AG08395 (cell line): ENCODE data around the gene RSKR.
"Not testable (repeated sequence)": the region's sequence is repeated elsewhere in the genome, so short reads cannot be mapped to it uniquely, and the experiment has no call there.

Experiments used
- DNase-seq: peaks from one replicate; pipeline ENCODE4 v3.0.0; 2012; ENCODE audit warnings: mixed read lengths, low spot score

Gene RSKR

GRCh38 chr17:28613931-28614381, at the start of gene RSKR:
TSS of gene RSKR (minus strand) at chr17:28614185. CDS start at chr17:28614161, 24 bp downstream.
- DNase-seq = no peak

- no peak for DNase-seq
Measured at GRCh38 chr17:28663723-28664122, 49.7 kb upstream of the RSKR start.

- DNase-seq = no peak
Measured at GRCh38 chr17:28662527-28662829, 48.5 kb upstream of the RSKR start.

GRCh38 chr17:28661635-28662526, 47.9 kb upstream of the RSKR start, which contains the start of the genes SDF2 and SUPT6H:
TSS of gene SDF2 (minus strand) at chr17:28661906. CDS start at chr17:28661876, 30 bp downstream.
TSS of gene SUPT6H (plus strand) at chr17:28662205. CDS start at chr17:28673402, 11,197 bp downstream.
- peak; percentile 95 for DNase-seq

- not testable (repeated sequence) for DNase-seq
Measured at GRCh38 chr17:28659497-28659881, 45.5 kb upstream of the RSKR start.

- DNase-seq = not testable (repeated sequence)
Measured at GRCh38 chr17:28658766-28659496, 44.9 kb upstream of the RSKR start.

GRCh38 chr17:28658342-28658741, 44.4 kb upstream of the RSKR start:
- DNase-seq = not testable (repeated sequence)

- no peak for DNase-seq
Measured at GRCh38 chr17:28657756-28658155, 43.8 kb upstream of the RSKR start.

GRCh38 chr17:28655160-28655559, 41.2 kb upstream of the RSKR start:
- DNase-seq = no peak

GRCh38 chr17:28648698-28649097, 34.7 kb upstream of the RSKR start:
- DNase-seq = no peak

- DNase-seq = no peak
Measured at GRCh38 chr17:28646039-28646754, 32.2 kb upstream of the RSKR start.

- DNase-seq = no peak
Measured at GRCh38 chr17:28645576-28645939, 31.6 kb upstream of the RSKR start.

- DNase-seq = peak; percentile 99
Measured at GRCh38 chr17:28644787-28645575, 31.0 kb upstream of the RSKR start, which contains the start of gene BLTP2. TSS of gene BLTP2 (minus strand) at chr17:28645158. CDS start at chr17:28645056, 102 bp downstream.

- DNase-seq = peak; percentile 69
Measured at GRCh38 chr17:28643983-28644786, 30.2 kb upstream of the RSKR start.

GRCh38 chr17:28641579-28641978, 27.6 kb upstream of the RSKR start:
- DNase-seq = no peak

- no peak for DNase-seq
Measured at GRCh38 chr17:28635506-28635905, 21.5 kb upstream of the RSKR start.

GRCh38 chr17:28634206-28634865, 20.4 kb upstream of the RSKR start:
- no peak for DNase-seq

GRCh38 chr17:28626818-28627217, 12.8 kb upstream of the RSKR start:
- no peak for DNase-seq

- DNase-seq = no peak
Measured at GRCh38 chr17:28624148-28624547, 10.2 kb upstream of the RSKR start.

GRCh38 chr17:28623696-28624095, 9.7 kb upstream of the RSKR start:
- DNase-seq = no peak
